RPMI8226 (cell line): ENCODE measurements around the gene ATG9B.
A peak's percentile ranks its signal among the peaks of the same experiment; 100 is the strongest.
"Not testable (repeated sequence)": the region's sequence is repeated elsewhere in the genome, so short reads cannot be mapped to it uniquely, and the experiment has no call there.

Experiments
- DNase-seq: peaks from one replicate; pipeline ENCODE4 v3.0.0-alpha.2; 2015

Gene ATG9B

DNA sequence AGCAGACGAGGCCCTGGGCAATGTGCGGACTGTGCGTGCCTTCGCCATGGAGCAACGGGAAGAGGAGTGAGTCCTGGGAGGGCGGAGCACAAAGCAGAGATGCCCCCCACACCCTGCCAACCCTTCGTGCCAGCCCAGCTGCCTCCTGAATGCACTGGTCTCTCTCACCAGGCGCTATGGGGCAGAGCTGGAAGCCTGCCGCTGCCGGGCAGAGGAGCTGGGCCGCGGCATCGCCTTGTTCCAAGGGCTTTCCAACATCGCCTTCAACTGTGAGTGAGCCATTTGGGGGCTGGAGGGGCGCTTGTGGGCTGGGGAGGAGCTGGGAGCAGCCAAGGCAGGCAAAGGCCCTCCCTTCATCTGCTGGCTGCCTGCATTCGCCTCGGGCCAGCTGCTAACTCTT is 11.6 kb upstream of the ATG9B start:
- DNase-seq: no peak

DNA sequence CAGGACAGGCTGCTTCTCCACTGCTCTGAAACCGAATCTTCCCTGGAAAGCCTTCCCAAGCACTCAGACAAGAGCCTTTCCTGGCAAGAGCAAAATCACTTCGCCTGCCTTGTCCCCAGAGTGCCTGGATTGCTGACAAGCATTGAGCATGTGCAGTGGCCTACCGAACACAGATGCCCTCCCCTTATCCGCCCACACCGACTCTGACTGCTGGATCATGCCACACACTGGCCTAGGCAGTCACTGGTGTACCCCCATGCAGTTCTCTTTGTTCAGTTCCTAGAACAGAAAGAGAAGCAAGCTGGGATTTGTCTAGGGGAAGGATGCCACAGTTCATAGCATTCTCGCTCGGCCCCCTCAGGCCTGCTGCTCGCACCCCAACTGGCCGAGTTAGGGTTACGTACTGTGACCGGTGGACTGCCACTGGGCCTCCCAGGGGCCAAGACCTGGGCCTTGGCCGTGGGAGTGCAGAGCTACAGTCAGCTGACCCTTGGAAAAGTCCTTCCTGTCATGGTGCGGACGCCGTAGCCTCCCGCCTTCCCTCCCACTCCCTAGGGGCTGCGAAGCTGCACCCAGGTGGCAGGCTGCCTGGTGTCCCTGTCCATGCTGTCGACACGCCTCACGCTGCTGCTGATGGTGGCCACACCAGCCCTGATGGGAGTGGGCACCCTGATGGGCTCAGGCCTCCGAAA is 10.9 kb upstream of the ATG9B start:
- no peak for DNase-seq

DNA sequence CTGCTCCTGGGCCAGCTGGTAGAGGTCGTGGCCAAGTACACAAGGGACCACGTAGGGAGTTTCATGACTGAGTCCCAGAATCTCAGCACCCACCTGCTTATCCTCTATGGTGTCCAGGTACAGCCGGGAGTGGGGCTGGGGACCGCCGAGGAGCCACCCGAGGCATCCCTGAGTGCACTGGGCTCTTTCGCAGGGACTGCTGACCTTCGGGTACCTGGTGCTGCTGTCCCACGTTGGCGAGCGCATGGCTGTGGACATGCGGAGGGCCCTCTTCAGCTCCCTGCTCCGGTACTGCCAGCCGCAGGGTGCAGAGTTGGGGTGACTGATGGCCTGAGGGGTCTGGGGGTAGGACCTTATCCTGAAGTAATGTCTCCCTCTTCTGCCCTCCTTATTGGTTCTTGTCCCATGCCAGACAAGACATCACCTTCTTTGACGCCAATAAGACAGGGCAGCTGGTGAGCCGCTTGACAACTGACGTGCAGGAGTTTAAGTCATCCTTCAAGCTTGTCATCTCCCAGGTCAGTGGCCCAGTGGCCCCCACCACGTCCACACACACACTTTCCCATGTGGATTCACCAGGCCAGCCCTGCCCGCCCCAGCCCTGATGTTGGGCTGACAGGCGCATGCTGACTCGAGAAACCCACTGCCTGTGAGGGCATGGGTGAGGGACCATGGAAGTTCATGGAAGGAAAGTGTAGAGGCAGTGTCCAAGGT is 10.2 kb upstream of the ATG9B start:
- DNase-seq: no peak

DNA sequence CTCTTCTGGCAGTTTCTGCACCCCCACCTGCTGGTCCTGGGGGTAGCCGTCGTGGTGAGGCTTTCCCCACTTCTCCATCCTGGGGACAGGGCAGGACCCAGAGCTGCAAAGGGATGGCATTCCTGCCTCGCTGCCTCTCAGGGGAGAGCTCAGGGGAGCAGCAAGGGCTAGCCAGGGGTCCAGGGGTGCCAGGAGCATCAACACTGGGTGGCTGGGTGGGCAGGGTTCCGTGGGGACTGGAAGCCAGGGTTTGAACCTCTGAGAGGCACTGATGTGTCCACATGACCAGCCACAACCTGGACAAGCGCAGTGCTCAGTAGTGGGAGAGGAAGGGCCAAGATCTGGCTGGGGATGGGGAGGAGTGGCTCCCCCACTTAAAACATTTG is 9.6 kb upstream of the ATG9B start:
- no peak for DNase-seq

DNA sequence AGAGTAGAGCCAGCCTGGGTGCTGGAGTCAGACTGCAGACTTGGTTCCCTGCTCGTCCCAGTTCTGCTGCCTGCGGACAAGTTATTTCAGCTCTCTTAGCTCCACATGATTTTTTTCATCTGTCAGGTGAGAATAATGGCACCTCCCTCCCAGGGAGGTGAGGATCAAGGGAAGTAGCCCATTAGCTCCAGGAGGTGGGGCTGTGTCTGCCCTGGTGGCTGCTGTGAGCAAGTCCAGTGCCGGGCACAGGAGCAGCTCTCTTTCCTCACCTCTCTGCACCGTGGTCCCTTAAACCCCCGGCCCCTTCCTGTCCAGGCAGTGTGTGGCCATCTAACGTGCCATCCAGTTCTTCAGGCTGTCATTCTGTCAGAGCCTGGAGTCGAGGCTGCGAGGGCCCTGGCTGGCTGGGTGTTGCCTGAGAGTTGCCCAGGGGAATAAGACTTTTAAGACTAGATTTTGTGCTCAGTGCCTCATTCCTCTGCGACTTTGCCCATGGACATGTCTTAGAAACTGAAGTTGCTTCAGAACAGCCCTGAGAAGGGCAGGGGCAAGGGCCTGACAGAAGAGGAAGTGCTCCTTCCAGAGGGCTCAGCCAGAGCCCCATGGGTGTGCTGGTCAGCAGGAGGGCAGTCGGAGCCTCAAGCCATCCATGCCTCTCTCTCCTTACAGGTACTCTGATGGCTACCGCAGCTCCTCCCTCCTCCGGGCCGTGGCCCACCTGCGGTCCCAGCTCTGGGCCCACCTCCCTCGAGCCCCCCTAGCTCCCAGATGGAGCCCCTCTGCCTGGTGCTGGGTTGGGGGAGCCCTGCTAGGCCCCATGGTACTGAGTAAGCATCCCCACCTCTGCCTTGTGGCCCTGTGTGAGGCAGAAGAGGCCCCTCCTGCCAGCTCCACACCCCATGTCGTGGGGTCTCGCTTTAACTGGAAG is 8.9 kb upstream of the ATG9B start:
- DNase-seq: no peak

DNA sequence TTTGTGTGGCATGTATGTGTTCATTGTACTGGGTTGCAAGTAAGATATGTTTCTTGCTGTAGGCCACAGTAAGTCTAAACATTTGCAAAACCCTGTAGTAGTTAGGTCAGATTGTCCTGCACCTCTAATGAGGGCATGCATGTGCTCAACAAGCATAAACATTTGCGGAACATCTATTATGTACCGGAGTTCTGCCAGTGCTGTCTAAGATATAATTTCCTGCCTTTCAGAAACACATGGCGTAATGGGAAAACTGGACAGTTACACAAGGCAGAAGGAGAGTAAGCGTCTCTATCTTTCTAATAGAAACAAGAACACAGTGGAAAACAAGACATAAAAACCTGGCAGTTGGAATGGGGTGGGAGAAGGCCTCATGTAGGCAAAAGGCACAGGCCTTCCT is 6.7 kb upstream of the ATG9B start:
- no peak for DNase-seq

DNA sequence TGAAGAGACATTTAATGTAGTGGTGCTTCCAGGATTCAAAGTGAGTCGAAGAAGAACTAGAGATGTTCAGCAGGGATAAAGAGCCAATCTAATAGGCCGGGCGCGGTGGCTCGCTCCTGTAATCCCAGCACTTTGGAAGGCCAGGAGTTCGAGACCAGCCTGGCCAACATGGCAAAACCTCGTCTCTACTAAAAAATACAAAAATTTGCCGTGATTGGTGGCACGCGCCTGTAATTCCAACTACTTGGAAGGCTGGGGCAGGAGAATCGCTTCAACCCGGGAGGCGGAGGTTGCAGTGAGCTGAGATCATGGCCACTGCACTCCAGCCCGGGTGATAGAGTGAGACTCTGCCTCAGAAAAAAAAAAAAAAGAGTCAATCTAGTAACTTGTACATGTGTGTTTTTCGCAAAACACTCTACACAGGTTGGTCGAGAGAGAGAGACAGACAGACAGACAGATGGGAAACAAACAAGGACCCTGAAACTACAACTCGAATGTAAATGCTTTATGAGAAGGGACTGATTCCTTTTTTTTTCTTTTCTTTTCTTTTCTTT is 4.7 kb upstream of the ATG9B start:
- DNase-seq: no peak

DNA sequence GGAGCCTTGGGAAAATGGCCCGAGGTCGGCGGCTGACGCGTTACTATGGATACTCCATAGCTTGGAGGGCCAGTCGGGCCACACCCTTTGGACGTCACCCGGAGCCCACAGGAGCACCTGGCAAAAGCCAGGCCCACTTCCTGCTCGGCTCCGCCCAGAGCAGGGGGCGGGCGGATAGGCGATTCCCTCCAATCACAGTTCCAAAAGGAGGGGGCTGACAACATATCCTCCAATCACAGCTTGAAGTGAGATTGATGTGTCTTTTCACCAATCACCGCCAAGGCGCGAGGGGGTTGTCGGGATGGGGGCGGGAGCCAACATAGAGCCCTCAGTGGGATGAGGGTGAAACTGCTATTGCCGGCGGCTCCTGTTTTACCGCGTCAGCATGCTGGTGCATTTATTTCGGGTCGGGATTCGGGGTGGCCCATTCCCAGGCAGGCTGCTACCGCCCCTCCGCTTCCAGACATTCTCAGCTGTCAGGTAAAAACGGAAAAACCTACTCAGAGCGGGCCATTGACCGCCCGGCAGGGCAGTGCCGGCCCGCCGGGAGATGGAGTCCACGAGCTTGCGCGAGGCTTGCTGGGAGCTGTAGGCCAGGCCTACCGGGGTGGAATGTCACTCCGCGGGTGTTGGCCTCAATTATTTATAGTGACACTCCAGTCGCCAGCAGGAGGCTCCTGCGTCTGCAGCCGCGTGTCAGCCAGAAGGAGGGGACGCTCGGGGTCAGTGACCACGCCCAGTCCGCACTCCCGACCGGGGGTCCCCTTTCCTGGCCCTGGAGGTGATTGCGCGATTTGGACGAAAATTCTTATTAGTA is 4.0 kb upstream of the ATG9B start, which contains the start of gene ABCB8:
Gene ABCB8, plus strand, starts transcription at position 320 of the 817 bp plus-strand sequence. Its CDS starts 66 bp downstream, at position 386.
- DNase-seq: peak; percentile 100

DNA sequence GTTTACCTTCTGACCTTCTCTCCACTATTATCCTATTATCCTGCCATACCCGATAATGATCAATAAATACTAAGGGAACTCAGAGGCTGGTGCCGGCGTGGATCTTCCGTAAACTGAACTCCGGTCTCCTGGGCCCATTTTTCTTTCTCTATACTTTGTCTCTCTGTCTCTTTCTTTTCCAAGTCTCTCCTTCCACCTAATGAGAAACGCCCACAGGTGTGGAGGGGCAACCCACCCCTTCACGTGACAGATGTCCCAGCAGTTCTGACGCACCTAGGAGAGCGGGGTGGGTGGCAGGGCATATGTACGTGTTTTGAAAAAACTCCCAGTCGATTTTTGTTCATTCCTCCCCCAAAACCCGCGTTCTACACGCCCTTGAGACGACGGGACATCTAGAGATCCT is 3.4 kb upstream of the ATG9B start:
- DNase-seq: not testable (repeated sequence)

DNA sequence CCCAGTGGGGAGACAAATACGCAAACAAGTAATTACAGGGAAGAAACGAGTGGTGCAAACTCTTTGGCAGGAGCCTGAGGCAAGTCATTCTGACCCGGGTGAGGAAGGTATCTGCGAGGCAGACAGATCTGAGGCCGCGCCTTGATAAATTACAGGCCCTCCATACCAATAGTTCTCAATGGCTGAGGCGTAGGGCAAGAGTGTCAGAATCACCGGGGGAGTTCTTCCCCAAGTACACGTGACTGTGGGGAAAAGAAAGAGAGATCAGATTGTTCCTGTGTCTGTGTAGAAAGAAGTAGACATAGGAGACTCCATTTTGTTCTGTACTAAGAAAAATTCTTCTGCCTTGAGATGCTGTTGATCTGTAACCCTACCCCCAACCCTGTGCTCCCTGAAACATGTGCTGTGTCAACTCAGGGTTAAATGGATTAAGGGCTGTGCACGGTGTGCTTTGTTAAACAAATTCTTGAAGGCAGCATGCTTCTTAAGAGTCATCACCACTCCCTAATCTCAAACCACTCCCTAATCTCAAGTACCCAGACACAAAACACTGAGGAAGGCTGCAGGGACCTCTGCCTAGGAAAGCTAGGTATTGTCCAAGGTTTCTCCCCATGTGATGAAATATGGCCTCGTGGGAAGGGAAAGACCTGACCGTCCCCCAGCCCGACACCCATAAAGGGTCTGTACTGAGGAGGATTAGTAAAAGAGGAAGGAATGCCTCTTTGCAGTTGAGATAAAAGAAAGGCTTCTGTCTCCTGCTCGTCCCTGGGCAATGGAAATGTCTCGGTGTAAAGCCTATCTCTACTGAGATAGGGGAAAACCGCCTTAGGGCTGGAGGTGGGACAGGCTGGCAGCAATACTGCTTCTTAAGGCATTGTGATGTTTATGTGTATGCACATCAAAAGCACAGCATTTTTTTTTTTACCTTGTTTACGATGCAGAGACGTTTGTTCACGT is 2.8 kb upstream of the ATG9B start:
- not testable (repeated sequence) for DNase-seq

DNA sequence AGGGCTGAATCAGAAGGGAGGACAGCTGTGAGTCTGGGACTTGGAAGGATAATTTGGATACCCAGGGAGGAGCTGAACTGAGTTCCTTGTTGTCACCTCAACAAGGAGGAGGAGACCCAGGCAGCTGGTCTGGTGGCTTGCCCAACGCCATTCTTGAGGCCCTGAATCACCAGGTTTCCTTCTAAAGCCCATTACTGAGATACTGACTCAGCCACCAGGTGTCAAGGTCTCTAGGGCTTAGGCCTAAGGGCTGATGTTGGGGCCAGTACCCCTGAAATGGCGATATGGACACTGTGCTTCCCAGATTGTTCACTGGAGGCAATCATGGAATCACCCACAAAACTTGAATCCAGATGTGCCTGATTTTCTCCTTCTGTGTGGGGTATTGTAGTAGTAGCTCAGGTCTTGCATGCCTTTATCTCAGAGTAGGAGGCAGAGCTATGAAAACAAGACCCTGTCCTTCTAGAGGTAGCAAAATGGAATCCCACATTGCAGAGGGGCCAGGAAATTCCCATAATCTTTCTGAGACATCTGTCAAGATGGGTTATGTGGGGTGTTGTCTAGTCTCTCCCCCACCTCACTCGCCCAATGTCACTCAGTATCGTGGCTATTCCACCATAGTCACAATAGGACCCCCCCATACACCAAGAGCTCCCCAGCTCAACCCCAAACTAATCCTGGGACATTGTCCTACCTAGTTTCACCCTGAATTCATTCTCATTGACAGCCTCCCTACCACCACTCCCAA is 1.8 kb upstream of the ATG9B start:
- peak; percentile 62 for DNase-seq

DNA sequence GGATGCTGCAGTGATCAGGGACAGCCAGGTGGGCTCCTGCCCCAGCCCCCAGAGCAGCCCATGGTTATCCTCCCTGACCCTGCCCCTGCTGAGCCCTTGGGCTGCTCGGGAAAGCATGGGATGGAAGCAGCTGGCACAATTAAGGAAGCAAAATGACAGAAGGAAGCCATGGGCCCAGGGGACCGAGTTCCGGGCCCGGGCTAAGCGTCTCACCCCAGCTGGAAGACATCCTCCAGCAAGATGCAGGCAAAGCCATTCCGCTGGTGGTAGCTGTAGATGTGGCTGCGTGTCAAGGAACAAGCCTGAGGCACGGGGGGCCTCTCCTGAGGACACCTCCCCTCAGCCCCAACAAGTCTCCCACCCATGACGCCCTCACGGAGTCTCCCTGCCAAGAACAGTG is 1.1 kb downstream of the ATG9B start:
- no peak for DNase-seq

DNA sequence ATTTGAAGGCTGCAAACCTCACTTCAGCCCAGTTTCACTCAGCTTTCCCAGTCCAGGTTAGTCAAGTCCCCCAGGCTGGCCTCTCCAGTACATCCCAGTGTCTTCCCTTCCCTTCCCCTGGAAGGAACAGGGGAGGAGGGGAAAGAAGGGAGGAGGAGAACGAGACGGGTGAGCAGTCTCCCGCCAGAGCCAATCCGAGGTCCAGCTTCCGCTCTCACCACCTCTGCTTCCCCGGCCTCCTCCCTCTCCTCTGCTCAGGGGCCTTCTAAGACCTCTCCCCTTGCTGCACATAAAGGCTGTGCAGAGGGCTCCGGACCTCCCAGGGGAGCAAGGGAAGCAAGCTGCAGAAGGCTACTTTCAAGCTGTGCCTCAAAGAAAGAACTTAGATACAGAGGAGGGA is 4.1 kb downstream of the ATG9B start:
- no peak for DNase-seq

DNA sequence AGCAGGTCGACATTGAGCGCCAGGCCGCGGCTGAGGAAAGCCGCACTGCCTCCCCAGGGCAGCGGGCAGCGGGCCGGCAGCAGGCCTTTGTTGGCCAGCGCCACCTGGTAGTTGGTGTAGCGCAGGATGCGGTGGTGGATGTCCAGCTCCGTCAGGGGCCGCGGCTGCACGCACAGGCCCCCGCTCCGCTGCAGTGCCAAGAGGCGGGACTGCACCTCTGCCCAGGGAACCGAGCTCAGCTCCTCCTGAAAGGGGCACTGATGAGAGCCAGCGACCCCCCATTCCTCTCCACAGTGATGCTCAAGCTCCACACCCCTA is 5.2 kb downstream of the ATG9B start:
- no peak for DNase-seq

DNA sequence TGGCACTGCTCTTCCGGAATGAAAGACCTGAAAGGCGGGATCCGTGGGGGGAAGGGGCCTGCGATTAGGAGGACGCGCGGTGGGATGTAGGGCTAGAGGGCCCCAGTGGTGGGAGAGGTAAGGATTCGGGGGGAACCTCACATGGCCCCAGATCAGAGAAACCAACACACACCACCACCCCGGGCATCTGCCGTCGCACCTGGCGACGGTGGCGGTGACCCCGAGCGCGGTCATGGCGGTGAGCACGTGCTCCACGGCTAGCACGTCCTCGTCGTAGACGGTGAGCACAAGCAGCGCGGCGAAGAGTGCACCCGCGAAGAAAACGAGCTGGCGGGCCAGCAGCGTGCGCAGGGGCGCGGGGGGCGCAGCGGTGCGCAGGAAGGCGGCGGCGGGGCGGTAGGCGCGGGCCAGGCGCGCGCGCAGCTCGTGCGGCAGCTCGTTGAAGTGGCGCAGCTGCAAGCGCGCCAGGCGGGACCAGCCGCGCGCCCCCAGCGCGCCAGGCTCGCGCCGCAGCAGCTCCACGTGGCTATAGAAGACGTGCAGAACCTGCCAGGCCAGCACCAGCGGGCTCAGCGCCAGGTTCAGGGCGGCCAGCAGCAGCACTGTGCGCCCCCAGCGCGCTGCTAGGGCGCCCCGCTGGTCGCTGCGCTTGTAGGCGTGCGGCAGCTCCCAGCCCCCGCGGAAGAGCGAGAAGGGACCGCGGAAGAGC is 5.7 kb downstream of the ATG9B start:
- peak; percentile 65 for DNase-seq

DNA sequence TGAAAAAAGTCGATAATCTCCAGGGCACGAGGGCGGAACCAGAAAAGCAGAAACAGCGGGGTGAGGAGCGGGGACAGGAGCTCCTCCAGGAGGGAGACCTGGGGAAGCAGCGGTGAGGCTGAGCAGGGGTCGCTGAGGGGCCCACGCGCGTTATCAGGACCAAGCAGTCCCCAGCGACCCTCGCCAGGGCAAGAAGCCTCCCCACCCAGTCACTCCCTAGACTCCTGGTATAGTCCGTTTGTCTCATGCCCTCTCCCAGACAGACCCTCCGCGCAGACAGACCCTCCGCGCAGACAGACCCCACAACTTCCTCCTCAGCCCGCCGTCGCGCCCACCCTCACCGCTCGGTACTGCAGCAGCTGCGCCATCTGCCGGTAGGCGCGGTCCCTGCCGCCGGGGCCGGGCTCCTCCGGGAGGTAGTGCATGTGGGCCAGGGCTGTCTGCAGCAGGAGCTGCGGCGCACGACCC is 6.3 kb downstream of the ATG9B start:
- DNase-seq: peak; percentile 75

DNA sequence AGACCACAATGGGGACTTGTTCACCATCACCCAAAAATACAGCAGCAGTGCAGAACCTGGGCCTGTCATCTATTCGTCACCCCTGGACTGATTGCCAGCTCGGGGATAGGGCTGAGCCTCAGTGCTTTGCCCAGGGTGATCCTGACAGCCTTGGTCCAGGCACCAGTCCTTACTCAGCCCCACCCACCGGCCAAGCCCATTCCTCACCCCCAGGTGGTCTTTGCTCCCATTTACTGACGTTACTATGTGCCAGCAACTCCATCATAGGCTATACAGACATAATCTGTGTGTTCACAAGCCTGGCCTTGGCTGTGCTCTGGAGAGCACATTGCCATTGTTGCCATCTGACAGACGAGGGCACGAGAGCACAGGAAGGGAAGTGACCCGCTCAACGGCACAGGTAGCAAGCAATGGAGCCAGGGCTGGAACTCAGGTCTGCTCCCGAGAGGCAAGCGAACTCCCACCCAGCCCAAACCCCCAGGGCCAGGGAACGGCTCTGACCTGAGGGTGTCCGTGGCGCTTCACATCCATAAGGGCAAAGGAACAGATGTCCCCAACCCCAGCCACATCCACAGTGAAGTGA is 6.8 kb downstream of the ATG9B start:
- DNase-seq: no peak

DNA sequence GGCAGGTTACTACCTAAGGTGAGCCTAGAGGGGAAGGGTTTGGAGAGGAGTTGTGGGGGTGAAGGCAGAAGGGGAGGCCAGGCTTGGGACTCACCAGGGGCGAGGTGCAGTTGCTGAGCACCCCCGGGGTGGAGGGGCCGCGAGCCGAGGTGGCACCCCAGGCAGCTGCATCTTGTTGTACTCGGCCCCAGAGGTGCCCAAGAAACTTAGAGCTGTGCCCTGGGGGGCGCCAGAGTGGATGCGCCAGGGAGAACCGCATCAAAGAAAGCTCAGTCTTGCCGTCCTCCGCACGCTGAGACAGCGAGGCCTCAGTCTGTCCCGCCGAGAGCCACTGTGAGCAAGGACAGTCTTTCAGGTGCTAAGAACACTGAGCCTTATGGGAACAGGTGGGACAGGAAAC is 7.4 kb downstream of the ATG9B start:
- DNase-seq: no peak

DNA sequence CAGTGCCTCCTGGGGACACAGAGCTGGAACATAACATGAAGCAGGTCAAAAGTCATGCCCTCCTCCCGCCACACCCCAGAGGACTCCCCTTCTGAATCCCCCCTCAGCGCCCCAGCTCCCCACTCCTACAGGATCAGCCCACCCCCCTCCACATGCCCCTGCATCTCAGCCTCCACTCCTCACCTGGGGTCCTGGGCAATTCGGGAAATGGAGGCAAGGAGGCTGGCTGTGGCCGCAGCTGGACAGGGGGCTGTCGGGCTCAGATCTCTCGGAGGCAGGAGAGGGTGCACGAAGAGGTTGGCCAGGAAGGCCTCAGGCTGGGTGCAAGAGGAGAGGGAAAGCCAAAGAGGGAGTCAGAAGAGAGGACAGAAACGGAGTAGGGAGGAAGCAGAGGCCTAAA is 7.8 kb downstream of the ATG9B start:
- no peak for DNase-seq
